ENCODE data around the gene EPAS1.

DNA sequence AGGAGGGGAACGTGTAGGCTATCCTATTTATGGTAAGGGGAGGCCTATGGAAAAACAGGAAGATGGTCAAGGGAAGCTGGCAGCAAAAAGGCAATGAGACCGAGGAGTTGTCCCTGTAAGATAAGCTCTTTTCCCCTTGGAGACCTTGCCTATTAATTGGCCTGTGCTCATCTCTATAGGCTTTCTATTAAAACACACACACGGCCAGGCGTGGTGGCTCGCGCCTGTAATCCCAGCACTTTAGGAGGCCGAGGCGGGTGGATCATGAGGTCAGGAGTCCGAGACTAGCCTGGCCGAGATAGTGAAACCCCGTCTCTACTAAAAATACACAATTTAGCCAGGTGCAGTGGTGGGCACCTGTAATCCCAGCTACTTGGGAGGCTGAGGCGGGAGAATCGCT is 32.1 kb downstream of the EPAS1 start:
- TF ChIP-seq ZFP3 (CRISPR knock-in tag; IDR thresholded peaks at IDR 0.05) (no peak), BACH2 (CRISPR knock-in tag; IDR thresholded peaks at IDR 0.05; ENCODE audit: borderline replicate concordance) (no peak), CSDC2 (CRISPR knock-in tag; IDR thresholded peaks at IDR 0.05) (no peak), ARNTL (CRISPR knock-in tag; IDR thresholded peaks at IDR 0.05; ENCODE audit: borderline replicate concordance, low read depth) (no peak), ISL1 (CRISPR knock-in tag; IDR thresholded peaks at IDR 0.05) (no peak), TOX (CRISPR knock-in tag; IDR thresholded peaks at IDR 0.05; ENCODE audit: borderline replicate concordance) (no peak), OSR1 (CRISPR knock-in tag; IDR thresholded peaks at IDR 0.05) (no peak), TCF4 (CRISPR knock-in tag; IDR thresholded peaks at IDR 0.05; ENCODE audit: borderline replicate concordance) (no peak)
- TF ChIP-seq, protein P1, sequence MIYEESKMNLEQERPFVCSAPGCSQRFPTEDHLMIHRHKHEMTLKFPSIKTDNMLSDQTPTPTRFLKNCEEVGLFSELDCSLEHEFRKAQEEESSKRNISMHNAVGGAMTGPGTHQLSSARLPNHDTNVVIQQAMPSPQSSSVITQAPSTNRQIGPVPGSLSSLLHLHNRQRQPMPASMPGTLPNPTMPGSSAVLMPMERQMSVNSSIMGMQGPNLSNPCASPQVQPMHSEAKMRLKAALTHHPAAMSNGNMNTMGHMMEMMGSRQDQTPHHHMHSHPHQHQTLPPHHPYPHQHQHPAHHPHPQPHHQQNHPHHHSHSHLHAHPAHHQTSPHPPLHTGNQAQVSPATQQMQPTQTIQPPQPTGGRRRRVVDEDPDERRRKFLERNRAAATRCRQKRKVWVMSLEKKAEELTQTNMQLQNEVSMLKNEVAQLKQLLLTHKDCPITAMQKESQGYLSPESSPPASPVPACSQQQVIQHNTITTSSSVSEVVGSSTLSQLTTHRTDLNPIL (CRISPR knock-in tag; IDR thresholded peaks at IDR 0.05; ENCODE audit: low read depth) = no peak
- TF ChIP-seq, protein P2, sequence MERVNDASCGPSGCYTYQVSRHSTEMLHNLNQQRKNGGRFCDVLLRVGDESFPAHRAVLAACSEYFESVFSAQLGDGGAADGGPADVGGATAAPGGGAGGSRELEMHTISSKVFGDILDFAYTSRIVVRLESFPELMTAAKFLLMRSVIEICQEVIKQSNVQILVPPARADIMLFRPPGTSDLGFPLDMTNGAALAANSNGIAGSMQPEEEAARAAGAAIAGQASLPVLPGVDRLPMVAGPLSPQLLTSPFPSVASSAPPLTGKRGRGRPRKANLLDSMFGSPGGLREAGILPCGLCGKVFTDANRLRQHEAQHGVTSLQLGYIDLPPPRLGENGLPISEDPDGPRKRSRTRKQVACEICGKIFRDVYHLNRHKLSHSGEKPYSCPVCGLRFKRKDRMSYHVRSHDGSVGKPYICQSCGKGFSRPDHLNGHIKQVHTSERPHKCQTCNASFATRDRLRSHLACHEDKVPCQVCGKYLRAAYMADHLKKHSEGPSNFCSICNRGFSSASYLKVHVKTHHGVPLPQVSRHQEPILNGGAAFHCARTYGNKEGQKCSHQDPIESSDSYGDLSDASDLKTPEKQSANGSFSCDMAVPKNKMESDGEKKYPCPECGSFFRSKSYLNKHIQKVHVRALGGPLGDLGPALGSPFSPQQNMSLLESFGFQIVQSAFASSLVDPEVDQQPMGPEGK (CRISPR knock-in tag; IDR thresholded peaks at IDR 0.05; ENCODE audit: borderline replicate concordance) = no peak
- TF ChIP-seq, protein P3, sequence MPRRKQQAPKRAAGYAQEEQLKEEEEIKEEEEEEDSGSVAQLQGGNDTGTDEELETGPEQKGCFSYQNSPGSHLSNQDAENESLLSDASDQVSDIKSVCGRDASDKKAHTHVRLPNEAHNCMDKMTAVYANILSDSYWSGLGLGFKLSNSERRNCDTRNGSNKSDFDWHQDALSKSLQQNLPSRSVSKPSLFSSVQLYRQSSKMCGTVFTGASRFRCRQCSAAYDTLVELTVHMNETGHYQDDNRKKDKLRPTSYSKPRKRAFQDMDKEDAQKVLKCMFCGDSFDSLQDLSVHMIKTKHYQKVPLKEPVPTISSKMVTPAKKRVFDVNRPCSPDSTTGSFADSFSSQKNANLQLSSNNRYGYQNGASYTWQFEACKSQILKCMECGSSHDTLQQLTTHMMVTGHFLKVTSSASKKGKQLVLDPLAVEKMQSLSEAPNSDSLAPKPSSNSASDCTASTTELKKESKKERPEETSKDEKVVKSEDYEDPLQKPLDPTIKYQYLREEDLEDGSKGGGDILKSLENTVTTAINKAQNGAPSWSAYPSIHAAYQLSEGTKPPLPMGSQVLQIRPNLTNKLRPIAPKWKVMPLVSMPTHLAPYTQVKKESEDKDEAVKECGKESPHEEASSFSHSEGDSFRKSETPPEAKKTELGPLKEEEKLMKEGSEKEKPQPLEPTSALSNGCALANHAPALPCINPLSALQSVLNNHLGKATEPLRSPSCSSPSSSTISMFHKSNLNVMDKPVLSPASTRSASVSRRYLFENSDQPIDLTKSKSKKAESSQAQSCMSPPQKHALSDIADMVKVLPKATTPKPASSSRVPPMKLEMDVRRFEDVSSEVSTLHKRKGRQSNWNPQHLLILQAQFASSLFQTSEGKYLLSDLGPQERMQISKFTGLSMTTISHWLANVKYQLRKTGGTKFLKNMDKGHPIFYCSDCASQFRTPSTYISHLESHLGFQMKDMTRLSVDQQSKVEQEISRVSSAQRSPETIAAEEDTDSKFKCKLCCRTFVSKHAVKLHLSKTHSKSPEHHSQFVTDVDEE (CRISPR knock-in tag; IDR thresholded peaks at IDR 0.05) = no peak
